ENCODE measurements around the gene EXOC4. TPM values are rescaled to one million over a fixed set of nuclear protein-coding genes. Genes with fewer than 3 reads are reported as not detected.

The EXOC4 gene
- total RNA-seq, 1 experiment from 2014 or later, result 75.8 TPM

GRCh38 chr7:133645884-133646391 is 393.1 kb downstream of the EXOC4 start:
- WGBS (ENCODE audit: extremely low coverage, insufficient read length, low lambda C conversion rate), result no CpG with 5 or more reads among the region's 2 CpGs
- no peaks in the 10 kb centered on the region for H3K27me3 ChIP-seq (ENCODE audit: insufficient read depth, low read length)
- DNase-seq, result no peak
- no peaks in the 10 kb centered on the region for H3K79me1 ChIP-seq (ENCODE audit: insufficient read depth, low read depth, low read length, poor library complexity, severe bottlenecking)
- H3K27ac ChIP-seq (ENCODE audit: insufficient read length, low read depth, low read length), result no peak overlapping the region
- no peak overlapping the region for H2BK120ac ChIP-seq (ENCODE audit: low read depth, low read length, poor library complexity, severe bottlenecking)
- H2AK5ac ChIP-seq (ENCODE audit: insufficient read length, low read length), result no peak overlapping the region
- no peak overlapping the region for H3K4ac ChIP-seq (ENCODE audit: low read depth, low read length)
- no peak overlapping the region for H2BK12ac ChIP-seq (ENCODE audit: insufficient read length, low read depth, low read length)
- TF ChIP-seq CTCF (conservative IDR thresholded peaks at IDR 0.05), result no peak
- no peak overlapping the region for H3K14ac ChIP-seq (ENCODE audit: insufficient read depth, low read length)
- no peak overlapping the region for H3T11ph ChIP-seq (ENCODE audit: low read length)
- H3K56ac ChIP-seq (ENCODE audit: insufficient read length, low read depth, low read length), result no peak overlapping the region
- H4K5ac ChIP-seq (ENCODE audit: insufficient read length, low read depth, low read length), result no peak overlapping the region
- no peaks in the 10 kb centered on the region for H4K20me1 ChIP-seq (ENCODE audit: control insufficient read depth, insufficient read depth, insufficient read length)
- H3K9ac ChIP-seq (ENCODE audit: extremely low read depth, insufficient read length, low read length), result no peak overlapping the region
- no peaks in the 10 kb centered on the region for H3K23me2 ChIP-seq (ENCODE audit: insufficient read length, low read depth, low read length, poor library complexity, severe bottlenecking)
- no peak overlapping the region for H3K4me3 Mint-ChIP-seq
- no peak overlapping the region for H3K23ac ChIP-seq (ENCODE audit: insufficient read length, low read depth, low read length)
- H4K8ac ChIP-seq (replicated peaks; ENCODE audit: insufficient read length, low read depth, low read length), result no peak overlapping the region
- H3K36me3 Mint-ChIP-seq (ENCODE audit: insufficient read depth in 1 of 3, low read depth in 3 of 3), result no peaks in the 10 kb centered on the region; a peak in 1 of 7 replicates
- H3K9me3 ChIP-seq (ENCODE audit: control insufficient read depth, low read depth, low read length), result no peaks in the 10 kb centered on the region
- H3K79me2 ChIP-seq (ENCODE audit: insufficient read depth, low read length), result no peaks in the 10 kb centered on the region
- no peak overlapping the region for H3K18ac ChIP-seq (ENCODE audit: insufficient read length, low read depth, low read length)
- peaks cover 3 to 13% of the 10 kb centered on the region in 2 experiments; a peak in 3 of 4 replicates for H3K4me1 Mint-ChIP-seq
- no peak overlapping the region for H4K91ac ChIP-seq (ENCODE audit: insufficient read length, low read depth, low read length)
- no peaks in the 10 kb centered on the region for H3K9me3 Mint-ChIP-seq
- no peak overlapping the region for H2BK5ac ChIP-seq (ENCODE audit: insufficient read length, low read length)
- H3K27ac Mint-ChIP-seq, result no peak overlapping the region
- no peak overlapping the region for H2BK15ac ChIP-seq (ENCODE audit: low read depth, low read length)
- H3K4me1 ChIP-seq (ENCODE audit: insufficient read depth, low read length), result peaks cover 3% of the 10 kb centered on the region; the same call in 1 of the 2 replicates
- no peak overlapping the region for H2BK20ac ChIP-seq (ENCODE audit: low read depth, low read length, poor library complexity, severe bottlenecking)
- no peaks in the 10 kb centered on the region for H3K27me3 Mint-ChIP-seq (ENCODE audit: low read depth)
- no peak overlapping the region for H2AFZ ChIP-seq (ENCODE audit: low read length)
- no peak overlapping the region for H3K4me2 ChIP-seq (ENCODE audit: insufficient read depth, insufficient read length, low read length)
